HepG2 (cell line): ENCODE results near the gene DOCK4. TPM values are rescaled to one million over a fixed set of nuclear protein-coding genes. Genes with fewer than 3 reads are reported as not detected.

ENCODE experiments used
- ATF4 ChIP-seq, 2 experiments: fragments of 450-650 bp in 1 of 2; sonication (generic) in 1 of 2; formaldehyde crosslinking; IDR thresholded peaks; 2 replicates each; pipeline versions ENCODE4 v1.5.0 to v1.8.0; 2020 to 2022; ENCODE audit warnings: mild to moderate bottlenecking in 1 of 2, missing genetic modification reagents in 1 of 2
- BRD4 ChIP-seq: sonication (generic); formaldehyde crosslinking; IDR thresholded peaks from 2 replicates; pipeline ENCODE4 v1.4.0; 2020; ENCODE audit warnings: missing genetic modification reagents
- CBFB ChIP-seq: sonication (generic); formaldehyde crosslinking; IDR thresholded peaks from 2 replicates; pipeline ENCODE4 v1.4.0; 2020; ENCODE audit warnings: missing genetic modification reagents
- CSRNP2 ChIP-seq: sonication (generic); formaldehyde crosslinking; conservative IDR thresholded peaks from 2 replicates; pipeline ENCODE4 v1.8.0; 2022; ENCODE audit warnings: low read depth, missing genetic modification reagents
- HMG20A ChIP-seq: IDR thresholded peaks from 2 replicates; pipeline ENCODE4 v1.6.1; 2016; ENCODE audit warnings: borderline replicate concordance
- JUND ChIP-seq: sonication (generic); formaldehyde crosslinking; IDR thresholded peaks from 2 replicates; pipeline ENCODE4 v1.8.0; 2022; ENCODE audit warnings: mild to moderate bottlenecking, missing genetic modification reagents
- MXD1 ChIP-seq: sonication (generic); formaldehyde crosslinking; IDR thresholded peaks from 2 replicates; pipeline ENCODE4 v1.4.0; 2020; ENCODE audit warnings: mild to moderate bottlenecking, missing genetic modification reagents
- RFX1 ChIP-seq: fragments of 450-650 bp; IDR thresholded peaks from 2 replicates; pipeline ENCODE4 v1.6.1; 2017
- SALL1 ChIP-seq: sonication (generic); formaldehyde crosslinking; IDR thresholded peaks from 2 replicates; pipeline ENCODE4 v1.8.0; 2022; ENCODE audit warnings: mild to moderate bottlenecking, missing genetic modification reagents
- SRY ChIP-seq: sonication (generic); formaldehyde crosslinking; IDR thresholded peaks from 2 replicates; pipeline ENCODE4 v1.8.0; 2022; ENCODE audit warnings: mild to moderate bottlenecking, missing genetic modification reagents
- ZBED4 ChIP-seq: sonication (generic); formaldehyde crosslinking; IDR thresholded peaks from 2 replicates; pipeline ENCODE4 v1.4.0; 2020; ENCODE audit warnings: missing genetic modification reagents, borderline replicate concordance
- ZBTB21 ChIP-seq: sonication (generic); formaldehyde crosslinking; IDR thresholded peaks from 2 replicates; pipeline ENCODE4 v1.4.0; 2020; ENCODE audit warnings: missing genetic modification reagents
- ZBTB33 ChIP-seq: sonication (generic); formaldehyde crosslinking; IDR thresholded peaks from 2 replicates; pipeline ENCODE4 v1.4.0; 2020; ENCODE audit warnings: missing genetic modification reagents
- ZBTB46 ChIP-seq: sonication (generic); formaldehyde crosslinking; IDR thresholded peaks from 2 replicates; pipeline ENCODE4 v1.4.0; 2020; ENCODE audit warnings: mild to moderate bottlenecking, missing genetic modification reagents, borderline replicate concordance
- ZBTB8A ChIP-seq: sonication (generic); formaldehyde crosslinking; IDR thresholded peaks from 2 replicates; pipeline ENCODE4 v1.4.0; 2020; ENCODE audit warnings: mild to moderate bottlenecking, low read depth, missing genetic modification reagents, borderline replicate concordance
- ZFP1 ChIP-seq: IDR thresholded peaks from 2 replicates; pipeline ENCODE4 v1.6.1; 2016
- ZFP82 ChIP-seq: sonication (generic); formaldehyde crosslinking; IDR thresholded peaks from 2 replicates; pipeline ENCODE4 v1.5.1; 2020; ENCODE audit warnings: mild to moderate bottlenecking, missing genetic modification reagents, borderline replicate concordance
- ZNF772 ChIP-seq: sonication (generic); formaldehyde crosslinking; IDR thresholded peaks from 2 replicates; pipeline ENCODE4 v1.5.0; 2020; ENCODE audit warnings: mild to moderate bottlenecking, missing genetic modification reagents
- polyA plus RNA-seq, 8 experiments: library from polyadenylated mRNA; depleted of rRNA in 3 of 8; stranded (reverse) in 7 of 8; unstranded in 1 of 8; fragments of >200 nt; fragmentation: Illumina TruSeq in 4 of 8; extraction: Trizol in 4 of 8; gene quantifications; 2 replicates each; pipeline versions ENCODE4 v1.2.1 to v1.2.3, GENCODE V29; 2011 to 2016; ENCODE audit warnings: low read depth in 4 of 8, missing spikeins in 1 of 8, mixed read lengths in 1 of 8; ENCODE audit not compliant: insufficient read depth in 1 of 8
- total RNA-seq, 5 experiments: library from RNA; depleted of rRNA; stranded (reverse); fragments of >200 nt; fragmentation: Illumina TruSeq; extraction: Trizol; gene quantifications; 2 replicates each; pipeline ENCODE4 v1.2.3, GENCODE V29; 2016; ENCODE audit warnings: low read depth in 1 of 5

Gene DOCK4
- total and polyA plus RNA-seq, 2 of the 13 experiments (the other 11 are each of a cell fraction or from before 2014, with no cell fraction given): 13.5 to 17.4 TPM

- TF ChIP-seq SALL1 (CRISPR knock-in tag) (peak; percentile 78; the same call in 1 of the 2 replicates), MXD1 (CRISPR knock-in tag) (no peak), RFX1 (no peak), ZNF772 (no peak; the same call in 1 of the 2 replicates), ZFP1 (CRISPR knock-in tag) (0 out of 2 replicates have a peak, but pooled peaks have one; percentile 75), ZBTB33 (CRISPR knock-in tag) (no peak), ZBTB46 (CRISPR knock-in tag) (no peak), ZBTB8A (CRISPR knock-in tag) (no peak), BRD4 (CRISPR knock-in tag) (no peak), ATF4 (CRISPR knock-in tag; IDR thresholded peaks at IDR 0.05) (peak in 1 of 2 experiments; percentile 57; a peak in 1 of 4 replicates), JUND (CRISPR knock-in tag) (no peak), CBFB (no peak; the same call in 1 of the 2 replicates), SRY (CRISPR knock-in tag) (no peak), CSRNP2 (no peak), HMG20A (CRISPR knock-in tag) (peak; percentile 79; the same call in 1 of the 2 replicates), ZFP82 (CRISPR knock-in tag) (no peak), ZBTB21 (peak; percentile 94), ZBED4 (CRISPR knock-in tag) (no peak)
Measured at GRCh38 chr7:112086496-112087254, 119.5 kb downstream of the DOCK4 start (continued).
